ENCODE results near the gene INPP4B.
"Not testable (repeated sequence)": the region's sequence is repeated elsewhere in the genome, so short reads cannot be mapped to it uniquely, and the experiment has no call there.

INPP4B gene

GRCh38 chr4:142402900-142403299 lies 443.2 kb downstream of the INPP4B start:
- H3K27ac ChIP-seq (ENCODE audit: low read length): no peak overlapping the region
- no peak overlapping the region for H3K4me3 ChIP-seq (ENCODE audit: low read length)
- no peaks in the 10 kb centered on the region for H3K27me3 ChIP-seq (ENCODE audit: control insufficient read depth, insufficient read depth, low read length)
- H3K9me3 ChIP-seq (ENCODE audit: control insufficient read depth, low read depth, low read length): no peaks in the 10 kb centered on the region
- no peak overlapping the region for H3K9ac ChIP-seq (ENCODE audit: low read length)
- H3K4me1 ChIP-seq (ENCODE audit: control insufficient read depth, low read depth, low read length): peaks cover 31% of the 10 kb centered on the region
- H3K36me3 ChIP-seq (ENCODE audit: control insufficient read depth, low read depth, low read length): no peaks in the 10 kb centered on the region

GRCh38 chr4:142402156-142402555 lies 443.9 kb downstream of the INPP4B start:
- Histone ChIP-seq H3K27me3 (ENCODE audit: control insufficient read depth, insufficient read depth, low read length) (no peaks in the 10 kb centered on the region), H3K4me1 (ENCODE audit: control insufficient read depth, low read depth, low read length) (peaks cover 27% of the 10 kb centered on the region), H3K9ac (ENCODE audit: low read length) (no peak overlapping the region), H3K9me3 (ENCODE audit: control insufficient read depth, low read depth, low read length) (no peaks in the 10 kb centered on the region), H3K36me3 (ENCODE audit: control insufficient read depth, low read depth, low read length) (no peaks in the 10 kb centered on the region), H3K27ac (ENCODE audit: low read length) (no peak overlapping the region), H3K4me3 (ENCODE audit: low read length) (no peak overlapping the region)

GRCh38 chr4:142397364-142397991 lies 448.6 kb downstream of the INPP4B start:
- not testable (repeated sequence) for H3K4me1 ChIP-seq (ENCODE audit: control insufficient read depth, low read depth, low read length); H3K27me3 ChIP-seq (ENCODE audit: control insufficient read depth, insufficient read depth, low read length); H3K36me3 ChIP-seq (ENCODE audit: control insufficient read depth, low read depth, low read length); H3K9me3 ChIP-seq (ENCODE audit: control insufficient read depth, low read depth, low read length); H3K9ac ChIP-seq (ENCODE audit: low read length); H3K4me3 ChIP-seq (ENCODE audit: low read length); H3K27ac ChIP-seq (ENCODE audit: low read length)

GRCh38 chr4:142396279-142396678 lies 449.8 kb downstream of the INPP4B start:
- H3K36me3 ChIP-seq (ENCODE audit: control insufficient read depth, low read depth, low read length): no peaks in the 10 kb centered on the region
- H3K27me3 ChIP-seq (ENCODE audit: control insufficient read depth, insufficient read depth, low read length): no peaks in the 10 kb centered on the region
- no peaks in the 10 kb centered on the region for H3K9me3 ChIP-seq (ENCODE audit: control insufficient read depth, low read depth, low read length)
- no peak overlapping the region for H3K27ac ChIP-seq (ENCODE audit: low read length)
- no peak overlapping the region for H3K4me3 ChIP-seq (ENCODE audit: low read length)
- H3K4me1 ChIP-seq (ENCODE audit: control insufficient read depth, low read depth, low read length): peaks cover 3% of the 10 kb centered on the region
- no peak overlapping the region for H3K9ac ChIP-seq (ENCODE audit: low read length)

- Histone ChIP-seq H3K9me3 (ENCODE audit: control insufficient read depth, low read depth, low read length) (no peaks in the 10 kb centered on the region), H3K4me1 (ENCODE audit: control insufficient read depth, low read depth, low read length) (peaks cover 3% of the 10 kb centered on the region), H3K4me3 (ENCODE audit: low read length) (no peak overlapping the region), H3K9ac (ENCODE audit: low read length) (no peak overlapping the region), H3K27me3 (ENCODE audit: control insufficient read depth, insufficient read depth, low read length) (no peaks in the 10 kb centered on the region), H3K27ac (ENCODE audit: low read length) (no peak overlapping the region), H3K36me3 (ENCODE audit: control insufficient read depth, low read depth, low read length) (no peaks in the 10 kb centered on the region)
Observed at GRCh38 chr4:142393127-142393526, 453.0 kb downstream of the INPP4B start.

GRCh38 chr4:142386856-142387255 lies 459.2 kb downstream of the INPP4B start:
- Histone ChIP-seq H3K36me3 (ENCODE audit: control insufficient read depth, low read depth, low read length) (no peaks in the 10 kb centered on the region), H3K9ac (ENCODE audit: low read length) (no peak overlapping the region), H3K4me3 (ENCODE audit: low read length) (no peak overlapping the region), H3K9me3 (ENCODE audit: control insufficient read depth, low read depth, low read length) (no peaks in the 10 kb centered on the region), H3K27ac (ENCODE audit: low read length) (no peak overlapping the region), H3K4me1 (ENCODE audit: control insufficient read depth, low read depth, low read length) (no peaks in the 10 kb centered on the region), H3K27me3 (ENCODE audit: control insufficient read depth, insufficient read depth, low read length) (no peaks in the 10 kb centered on the region)

- no peak overlapping the region for H3K9ac ChIP-seq (ENCODE audit: low read length)
- H3K27ac ChIP-seq (ENCODE audit: low read length): no peak overlapping the region
- no peaks in the 10 kb centered on the region for H3K36me3 ChIP-seq (ENCODE audit: control insufficient read depth, low read depth, low read length)
- no peak overlapping the region for H3K4me3 ChIP-seq (ENCODE audit: low read length)
- H3K9me3 ChIP-seq (ENCODE audit: control insufficient read depth, low read depth, low read length): no peaks in the 10 kb centered on the region
- H3K27me3 ChIP-seq (ENCODE audit: control insufficient read depth, insufficient read depth, low read length): no peaks in the 10 kb centered on the region
- no peaks in the 10 kb centered on the region for H3K4me1 ChIP-seq (ENCODE audit: control insufficient read depth, low read depth, low read length)
Observed at GRCh38 chr4:142386449-142386848, 459.7 kb downstream of the INPP4B start.

GRCh38 chr4:142383800-142384470 lies 462.2 kb downstream of the INPP4B start:
- Histone ChIP-seq H3K4me1 (ENCODE audit: control insufficient read depth, low read depth, low read length) (no peaks in the 10 kb centered on the region), H3K4me3 (ENCODE audit: low read length) (no peak overlapping the region), H3K27ac (ENCODE audit: low read length) (no peak overlapping the region), H3K27me3 (ENCODE audit: control insufficient read depth, insufficient read depth, low read length) (no peaks in the 10 kb centered on the region), H3K36me3 (ENCODE audit: control insufficient read depth, low read depth, low read length) (no peaks in the 10 kb centered on the region), H3K9ac (ENCODE audit: low read length) (no peak overlapping the region), H3K9me3 (ENCODE audit: control insufficient read depth, low read depth, low read length) (no peaks in the 10 kb centered on the region)

GRCh38 chr4:142383354-142383753 lies 462.7 kb downstream of the INPP4B start:
- no peak overlapping the region for H3K9ac ChIP-seq (ENCODE audit: low read length)
- no peak overlapping the region for H3K4me3 ChIP-seq (ENCODE audit: low read length)
- H3K36me3 ChIP-seq (ENCODE audit: control insufficient read depth, low read depth, low read length): no peaks in the 10 kb centered on the region
- H3K4me1 ChIP-seq (ENCODE audit: control insufficient read depth, low read depth, low read length): no peaks in the 10 kb centered on the region
- H3K27ac ChIP-seq (ENCODE audit: low read length): no peak overlapping the region
- no peaks in the 10 kb centered on the region for H3K9me3 ChIP-seq (ENCODE audit: control insufficient read depth, low read depth, low read length)
- H3K27me3 ChIP-seq (ENCODE audit: control insufficient read depth, insufficient read depth, low read length): no peaks in the 10 kb centered on the region

- Histone ChIP-seq H3K36me3 (ENCODE audit: control insufficient read depth, low read depth, low read length) (no peaks in the 10 kb centered on the region), H3K4me3 (ENCODE audit: low read length) (no peak overlapping the region), H3K9me3 (ENCODE audit: control insufficient read depth, low read depth, low read length) (no peaks in the 10 kb centered on the region), H3K9ac (ENCODE audit: low read length) (no peak overlapping the region), H3K27ac (ENCODE audit: low read length) (no peak overlapping the region), H3K27me3 (ENCODE audit: control insufficient read depth, insufficient read depth, low read length) (no peaks in the 10 kb centered on the region), H3K4me1 (ENCODE audit: control insufficient read depth, low read depth, low read length) (no peaks in the 10 kb centered on the region)
Observed at GRCh38 chr4:142380052-142380602, 466.0 kb downstream of the INPP4B start.

- Histone ChIP-seq H3K4me1 (ENCODE audit: control insufficient read depth, low read depth, low read length) (no peaks in the 10 kb centered on the region), H3K36me3 (ENCODE audit: control insufficient read depth, low read depth, low read length) (no peaks in the 10 kb centered on the region), H3K27ac (ENCODE audit: low read length) (no peak overlapping the region), H3K9ac (ENCODE audit: low read length) (no peak overlapping the region), H3K9me3 (ENCODE audit: control insufficient read depth, low read depth, low read length) (no peaks in the 10 kb centered on the region), H3K27me3 (ENCODE audit: control insufficient read depth, insufficient read depth, low read length) (no peaks in the 10 kb centered on the region), H3K4me3 (ENCODE audit: low read length) (no peak overlapping the region)
Observed at GRCh38 chr4:142379277-142380051, 466.6 kb downstream of the INPP4B start.

Measured in iPS-18a (cell line).